ENCODE measurements around the gene KNG1.

Gene KNG1

GRCh38 chr3:186751480-186751879, 34.3 kb downstream of the KNG1 start:
- POLR2A ChIA-PET, result no interaction called here
- TF ChIP-seq CTCF (IDR thresholded peaks at IDR 0.05; ENCODE audit: control extremely low read depth, extremely low read depth, low read depth, missing control alignments), result no peak
- CTCF ChIA-PET, result interaction anchor here (1.0 to 1.3 kb wide), 2 partner anchors 16 to 135 kb away, joined by 3 to 4 read pairs; no protein-coding TSS in a partner anchor
- DNase-seq (ENCODE audit: extremely low spot score), result no peak

GRCh38 chr3:186754006-186754405, 36.8 kb downstream of the KNG1 start:
- TF ChIP-seq CTCF (IDR thresholded peaks at IDR 0.05; ENCODE audit: control extremely low read depth, extremely low read depth, low read depth, missing control alignments), result no peak
- POLR2A ChIA-PET, result interaction anchor here (0.6 kb wide), 1 partner anchor 544 kb away, joined by 5 read pairs; no protein-coding TSS in a partner anchor
- CTCF ChIA-PET, result no interaction called here
- DNase-seq (ENCODE audit: extremely low spot score), result no peak

DNA sequence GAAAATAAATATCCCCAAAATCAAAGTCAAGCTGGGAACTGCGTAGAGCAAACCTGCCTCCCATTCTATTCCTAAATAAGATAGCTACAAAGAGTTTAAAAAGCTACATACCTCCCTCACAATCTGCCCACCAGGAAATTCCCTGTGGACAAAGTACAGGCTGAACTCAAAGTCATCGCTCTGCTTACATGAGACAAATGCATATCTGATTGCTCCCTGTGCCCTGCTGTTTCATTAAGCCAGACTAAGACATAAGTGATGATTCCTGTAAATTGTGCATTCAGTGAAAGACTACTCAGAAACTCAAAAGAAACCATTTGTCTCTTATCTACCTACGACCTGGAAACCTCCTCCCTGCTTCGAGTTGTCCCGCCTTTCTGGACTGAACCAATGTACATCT, 37.7 kb downstream of the KNG1 start:
- ChIA-PET CTCF (no interaction called here), POLR2A (no interaction called here)
- TF ChIP-seq CTCF (IDR thresholded peaks at IDR 0.05; ENCODE audit: control extremely low read depth, extremely low read depth, low read depth, missing control alignments), result no peak
- DNase-seq (ENCODE audit: extremely low spot score), result no peak

DNA sequence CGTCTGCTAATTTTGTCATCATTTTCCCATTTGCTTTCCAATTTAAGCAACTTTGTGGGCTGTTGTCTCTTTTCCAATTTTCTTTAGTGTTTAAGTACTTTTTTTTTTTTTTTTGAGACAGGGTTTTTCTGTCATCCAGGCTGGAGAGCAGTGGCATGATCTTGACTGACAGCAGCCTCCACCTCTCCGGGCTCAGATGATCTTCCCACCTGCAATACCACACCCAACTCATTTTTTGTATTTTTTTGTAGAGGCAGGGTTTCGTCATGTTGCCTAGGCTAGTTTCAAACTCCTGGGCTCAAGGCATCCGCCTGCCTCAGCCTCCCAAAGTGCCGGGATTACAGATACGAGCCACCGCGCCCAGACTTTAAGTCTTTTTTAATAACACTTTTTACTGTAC, 40.1 kb downstream of the KNG1 start:
- CTCF ChIA-PET, result no interaction called here
- POLR2A ChIA-PET, result no interaction called here

DNA sequence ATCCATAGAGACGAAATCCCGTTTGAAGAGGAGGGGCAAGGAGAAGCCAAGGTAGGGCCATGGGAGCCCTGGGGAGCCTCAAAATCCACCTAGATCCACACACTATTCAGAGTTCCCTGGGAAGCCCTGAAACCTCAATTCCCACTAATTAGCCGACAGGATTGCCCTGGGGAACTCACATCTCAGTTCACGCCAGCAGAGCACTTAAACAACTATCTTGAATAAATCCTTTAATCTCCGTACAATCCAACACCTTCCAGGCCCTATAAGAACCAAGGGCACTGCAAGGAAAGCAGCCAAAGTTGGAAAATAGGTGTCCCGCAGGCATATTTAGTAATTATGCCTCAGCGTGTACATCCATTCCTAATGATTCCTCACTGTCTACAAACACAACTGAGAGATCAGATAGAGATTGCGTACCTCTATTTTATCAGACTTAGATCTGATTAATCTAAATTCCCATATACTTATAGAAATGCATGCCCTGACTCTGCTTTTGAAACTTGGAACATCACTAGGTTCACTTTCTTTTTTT, 40.6 kb downstream of the KNG1 start:
- CTCF ChIA-PET, result no interaction called here
- DNase-seq (ENCODE audit: extremely low spot score), result no peak
- POLR2A ChIA-PET, result no interaction called here
- TF ChIP-seq CTCF (IDR thresholded peaks at IDR 0.05; ENCODE audit: control extremely low read depth, extremely low read depth, low read depth, missing control alignments), result no peak

More for the DNA sequence above, 40.1 kb downstream of the KNG1 start:
- no peak for TF ChIP-seq CTCF (IDR thresholded peaks at IDR 0.05; ENCODE audit: control extremely low read depth, extremely low read depth, low read depth, missing control alignments)
- no peak for DNase-seq (ENCODE audit: extremely low spot score)

DNA sequence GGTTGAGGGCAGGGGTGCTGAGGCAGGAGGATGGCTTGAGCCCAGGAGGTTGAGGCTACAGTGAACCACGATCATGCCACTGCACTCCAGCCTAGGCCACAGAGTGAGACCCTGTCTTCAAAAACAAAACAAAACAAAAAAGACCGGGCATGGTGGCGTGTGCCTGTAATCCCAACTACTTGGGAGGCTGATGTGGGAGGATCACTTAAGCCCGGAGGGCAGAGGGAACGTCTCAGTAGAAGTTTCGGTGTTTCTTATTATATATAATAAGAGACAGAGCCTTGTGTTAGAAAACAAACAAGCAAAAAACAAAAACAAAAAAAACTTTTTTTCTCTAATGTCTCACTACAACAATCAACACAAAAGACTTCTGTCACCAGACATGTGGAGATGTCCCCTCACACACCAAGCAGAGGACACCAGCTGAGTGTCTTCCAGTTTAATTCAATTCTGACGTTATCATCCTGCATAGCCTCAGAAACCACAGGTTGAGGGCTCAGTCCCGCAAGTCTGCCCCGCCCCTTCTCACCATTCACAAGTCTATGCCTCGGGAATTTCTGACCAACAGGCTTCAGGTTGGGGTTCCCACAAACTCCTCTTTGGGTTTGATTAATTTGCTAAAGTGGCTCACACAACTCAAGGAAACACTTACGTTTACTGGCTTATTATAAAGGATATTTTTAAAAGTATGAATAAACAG, 42.2 kb downstream of the KNG1 start:
- CTCF ChIA-PET, result no interaction called here
- no peak for TF ChIP-seq CTCF (IDR thresholded peaks at IDR 0.05; ENCODE audit: control extremely low read depth, extremely low read depth, low read depth, missing control alignments)

More for the DNA sequence above, 42.2 kb downstream of the KNG1 start:
- DNase-seq (ENCODE audit: extremely low spot score), result no peak
- POLR2A ChIA-PET, result interaction anchor here (0.6 kb wide), 1 partner anchor 978 kb away, joined by 4 read pairs; no protein-coding TSS in a partner anchor
